GM21367 (cell line): ENCODE data around the gene VRK1.
"Not testable (repeated sequence)": the region's sequence is repeated elsewhere in the genome, so short reads cannot be mapped to it uniquely, and the experiment has no call there.

ENCODE experiments used
- ATAC-seq: cut with Tn5 transposase; IDR thresholded peaks from one replicate; pipeline ENCODE4 v1.9.1; 2021; ENCODE audit not compliant: unreplicated experiment

Gene VRK1

DNA sequence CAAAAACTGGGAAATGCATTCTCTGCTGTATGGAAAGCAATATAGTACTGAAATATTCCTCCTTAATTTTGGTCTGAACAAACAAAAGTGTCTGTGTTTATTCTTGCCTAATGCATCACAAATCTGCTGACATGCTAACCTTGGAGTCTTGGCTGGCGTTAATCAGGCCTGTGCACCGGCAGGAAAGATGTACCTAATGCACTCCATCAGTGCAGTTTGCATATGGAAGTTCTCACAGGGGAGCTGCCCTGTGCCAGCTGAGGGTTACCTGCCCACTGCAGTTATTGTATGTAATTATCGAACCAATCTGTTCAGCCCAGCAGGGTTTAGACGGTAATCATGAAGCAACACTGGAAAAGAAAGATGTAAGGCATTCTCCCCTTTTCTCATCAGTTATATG is 76.9 kb downstream of the VRK1 start:
- ATAC-seq = no peak

DNA sequence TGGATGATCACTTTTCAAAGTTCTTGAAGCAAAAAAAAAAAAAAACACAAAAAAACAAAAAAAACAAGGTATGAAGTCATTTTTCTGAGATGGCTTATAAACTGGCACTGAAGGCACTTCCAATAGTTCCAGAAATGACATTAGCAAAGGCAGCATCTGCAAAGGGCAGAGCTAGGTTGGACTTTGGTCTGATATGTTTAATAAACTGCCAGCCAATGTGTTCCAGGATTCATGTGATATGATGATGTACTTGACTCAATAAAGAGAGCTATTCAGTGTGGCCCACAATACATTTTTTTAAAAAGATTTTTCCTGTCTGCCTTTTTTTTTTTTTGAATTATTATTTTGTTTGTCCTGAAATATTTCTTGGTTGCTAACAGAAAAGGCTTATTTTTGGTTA is 79.6 kb downstream of the VRK1 start:
- ATAC-seq = no peak

DNA sequence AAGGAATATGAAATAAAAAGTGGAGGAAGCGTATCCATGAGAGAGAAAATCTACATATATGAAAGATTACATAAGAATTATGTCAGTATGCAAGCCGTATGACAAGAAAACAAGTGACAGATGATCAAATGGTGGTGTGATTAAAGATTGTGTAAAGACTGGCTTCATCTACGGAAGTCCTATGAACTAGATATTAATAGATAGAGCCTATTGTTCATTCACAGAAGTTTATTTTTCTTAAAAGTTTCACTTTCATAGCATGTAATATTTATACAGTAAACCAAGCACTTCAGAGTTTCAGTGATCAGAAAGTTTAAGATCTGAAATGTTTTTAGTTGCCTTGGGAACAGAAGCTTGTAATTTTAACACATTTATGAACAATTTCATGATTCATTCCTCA is 84.5 kb downstream of the VRK1 start:
- ATAC-seq = no peak

DNA sequence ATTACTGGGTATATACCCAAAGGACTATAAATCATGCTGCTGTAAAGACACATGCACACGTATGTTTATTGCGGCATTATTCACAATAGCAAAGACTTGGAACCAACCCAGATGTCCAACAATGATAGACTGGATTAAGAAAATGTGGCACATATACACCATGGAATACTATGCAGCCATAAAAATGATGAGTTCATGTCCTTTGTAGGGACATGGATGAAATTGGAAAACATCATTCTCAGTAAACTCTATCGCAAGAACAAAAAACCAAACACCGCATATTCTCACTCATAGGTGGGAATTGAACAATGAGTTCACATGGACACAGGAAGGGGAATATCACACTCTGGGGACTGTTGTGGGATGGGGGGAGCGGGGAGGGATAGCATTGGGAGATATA is 86.8 kb downstream of the VRK1 start:
- not testable (repeated sequence) for ATAC-seq

DNA sequence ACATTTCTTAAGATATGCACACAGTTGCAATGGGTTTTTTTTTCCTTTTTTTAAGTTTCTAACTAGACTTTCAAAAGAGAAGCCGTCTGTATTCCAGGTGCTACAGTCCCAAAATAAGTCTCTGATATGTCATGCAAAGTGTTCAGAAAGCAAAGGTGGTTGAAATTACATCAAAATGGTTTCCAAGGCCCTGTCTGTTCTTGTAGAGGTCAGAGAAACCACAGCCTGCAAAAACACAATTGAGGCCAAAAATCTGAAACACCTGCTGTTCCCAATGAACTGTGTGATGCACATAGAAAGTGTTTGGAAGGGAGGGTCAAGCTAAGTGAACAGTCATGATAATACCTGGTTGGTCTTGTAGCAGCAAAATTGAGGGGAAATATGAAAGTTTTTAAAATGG is 91.0 kb downstream of the VRK1 start:
- ATAC-seq = peak; percentile 72

DNA sequence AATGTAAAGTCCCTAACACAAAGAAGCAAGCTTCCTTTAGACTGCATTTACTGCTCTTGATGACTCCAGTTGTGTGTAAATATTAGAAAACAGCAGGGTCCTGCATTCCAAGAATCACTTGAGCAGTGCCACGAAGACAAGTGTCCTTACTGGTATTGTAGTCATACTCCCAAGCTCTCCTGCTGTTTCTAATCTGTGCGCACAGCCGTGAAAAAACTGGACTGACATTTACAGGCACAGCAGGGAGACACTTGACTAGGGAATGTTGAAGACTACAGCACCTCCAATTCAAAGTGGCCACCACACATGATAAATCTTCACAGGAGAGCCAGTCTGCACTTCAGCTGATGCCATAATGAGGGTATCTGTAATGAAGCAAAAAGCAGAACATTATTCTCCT is 91.4 kb downstream of the VRK1 start:
- peak; percentile 15 for ATAC-seq

DNA sequence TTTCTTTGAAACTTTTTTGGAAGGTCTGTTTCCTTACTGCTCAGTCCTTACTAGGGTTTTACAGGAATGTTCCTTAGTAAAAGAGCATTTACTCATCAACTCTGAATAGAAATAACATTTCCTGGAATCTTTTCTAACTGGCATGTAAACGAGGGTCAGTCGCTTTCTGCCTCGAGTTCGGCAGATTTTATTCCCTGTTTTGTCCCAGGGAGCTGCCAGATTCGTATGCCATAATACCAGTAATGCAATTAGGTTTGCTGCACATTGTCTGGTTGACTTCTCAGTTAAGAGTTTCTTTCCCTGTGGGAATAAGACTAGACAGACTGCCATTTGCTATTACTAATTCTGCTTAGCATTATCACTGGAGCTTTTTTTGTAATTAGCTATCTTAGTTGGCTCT is 91.9 kb downstream of the VRK1 start:
- no peak for ATAC-seq

DNA sequence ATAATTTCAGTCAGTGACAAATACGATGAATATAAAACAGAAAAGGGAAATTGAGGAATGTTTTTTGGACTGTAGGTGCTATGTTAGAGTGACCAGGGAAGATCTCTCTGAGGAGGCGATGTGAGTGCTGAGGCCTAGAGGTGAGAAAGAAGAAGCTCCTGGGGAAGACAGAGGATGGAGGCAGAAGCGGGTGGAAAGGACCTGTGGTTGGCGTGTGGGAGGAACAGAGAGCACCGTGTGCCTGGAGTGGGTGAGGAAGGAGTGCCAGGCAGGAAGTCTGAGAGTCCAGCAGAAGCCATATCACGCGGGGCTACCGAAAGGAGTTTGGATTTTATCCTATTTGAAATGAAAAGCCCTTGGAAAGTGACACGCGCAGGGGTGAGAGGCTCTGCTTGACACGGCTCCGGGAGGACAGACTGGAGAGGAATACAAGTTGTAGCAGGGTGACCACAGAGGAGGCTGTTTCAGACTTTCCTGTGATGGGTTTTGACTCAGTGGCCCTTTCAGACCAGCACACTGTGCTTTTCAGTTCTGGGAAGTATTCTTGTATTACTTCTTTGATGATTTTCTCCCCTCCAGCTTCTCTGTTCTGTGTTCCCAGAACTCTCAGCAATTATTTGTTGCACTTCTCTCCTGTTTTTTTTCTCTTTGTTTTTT is 96.9 kb downstream of the VRK1 start:
- no peak for ATAC-seq

DNA sequence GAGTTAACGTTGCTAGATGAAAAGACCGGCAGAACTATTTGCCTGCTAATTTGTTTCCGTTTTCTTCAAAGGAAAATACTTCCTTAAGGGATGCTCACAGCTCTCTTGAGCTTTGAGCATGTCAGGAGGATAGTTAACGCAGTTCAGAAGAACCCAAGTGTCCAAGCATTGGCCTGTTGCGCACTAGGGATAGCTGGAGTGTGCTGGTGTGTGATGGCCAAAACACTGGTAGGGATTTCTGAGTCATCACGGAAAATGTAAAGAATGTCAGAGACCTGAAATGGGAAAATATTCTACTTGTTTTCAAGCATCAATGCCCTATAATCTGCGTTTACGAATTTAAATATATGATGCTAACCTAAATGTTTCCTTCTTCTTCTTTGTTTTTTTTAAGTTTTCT is 97.8 kb downstream of the VRK1 start:
- no peak for ATAC-seq

DNA sequence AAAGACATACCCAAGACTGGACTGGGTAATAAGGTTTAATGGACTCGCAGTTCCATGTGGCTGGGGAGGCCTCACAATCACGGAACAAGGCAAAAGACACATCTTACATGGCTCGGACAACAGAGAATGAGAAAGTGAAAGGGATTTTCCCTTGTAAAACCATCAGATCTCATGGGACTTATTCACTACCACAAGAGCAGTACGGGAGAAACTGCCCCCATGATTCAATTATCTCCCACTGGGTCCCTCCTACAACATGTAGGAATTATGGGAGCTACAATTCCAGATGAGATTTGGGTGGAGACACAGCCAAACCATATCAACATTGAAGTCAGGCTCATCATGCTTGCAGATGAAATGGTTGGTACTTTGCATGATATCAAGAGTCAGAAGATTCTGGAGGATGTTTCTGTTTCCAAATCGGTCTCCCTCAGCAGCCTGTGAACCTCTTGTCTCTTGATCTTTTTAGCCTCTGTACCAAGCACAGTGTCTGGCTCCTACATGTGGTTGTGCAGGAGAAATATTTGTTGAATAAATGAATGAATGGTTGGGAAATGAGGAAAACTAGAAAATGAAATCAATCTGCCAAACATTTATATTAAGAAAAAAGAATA is 98.6 kb downstream of the VRK1 start:
- peak; percentile 71 for ATAC-seq

DNA sequence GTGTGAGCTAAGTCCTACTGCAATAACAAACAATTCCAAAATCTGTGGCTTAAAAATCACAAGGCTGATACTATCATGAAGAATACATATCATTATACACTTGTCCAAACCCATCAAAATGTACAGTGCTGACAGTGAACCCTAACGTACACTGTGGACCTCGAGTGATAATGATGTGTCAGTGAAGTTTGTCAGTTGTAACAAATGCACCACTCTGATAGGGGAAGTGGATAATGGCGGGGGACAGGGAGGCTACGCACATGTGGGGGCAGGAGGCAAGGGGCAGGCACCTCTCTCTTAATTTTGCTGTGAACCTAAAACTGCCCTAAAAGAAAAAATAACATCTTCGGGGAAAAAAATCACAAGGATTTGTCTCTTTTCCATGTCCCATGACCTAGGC is 100.0 kb downstream of the VRK1 start:
- ATAC-seq = no peak

DNA sequence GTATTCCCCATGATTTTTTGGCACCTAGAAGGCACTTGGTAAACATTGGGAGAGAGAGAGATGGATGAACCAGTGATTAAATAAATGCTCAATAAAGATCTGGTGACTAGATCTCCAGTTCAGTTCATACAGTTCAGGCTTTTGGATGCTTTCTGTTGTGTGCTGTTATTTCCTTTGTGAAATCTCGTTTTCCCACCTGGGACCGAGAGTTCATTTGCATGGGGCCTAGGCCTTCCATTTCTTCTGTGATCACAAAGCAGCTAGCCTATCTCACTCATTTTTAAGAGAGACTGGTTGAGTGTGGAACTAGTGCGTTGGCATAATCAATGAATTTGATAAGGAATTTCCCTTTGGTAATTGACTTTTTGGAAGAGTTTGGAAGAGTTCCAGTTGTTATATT is 104.0 kb downstream of the VRK1 start:
- ATAC-seq = peak; percentile 89

DNA sequence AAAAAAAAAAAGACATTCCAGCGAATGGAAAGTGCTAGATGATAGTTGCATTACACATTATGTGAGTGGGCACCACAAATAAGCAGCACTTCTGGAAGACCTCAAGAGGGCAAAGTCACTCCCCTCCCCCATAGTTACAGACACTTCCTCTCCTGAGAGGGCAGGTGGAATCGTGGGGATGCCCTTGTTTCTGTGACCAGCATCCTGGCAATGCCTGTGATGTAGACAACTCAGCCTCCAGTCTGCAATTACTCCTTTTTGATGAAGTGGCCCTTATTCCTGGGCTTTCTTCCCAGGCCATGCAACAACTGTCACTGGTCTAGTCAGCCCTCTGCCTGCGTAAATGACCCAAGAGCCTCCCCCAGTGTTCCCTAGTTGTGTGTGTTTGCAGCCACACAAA is 104.8 kb downstream of the VRK1 start:
- no peak for ATAC-seq

DNA sequence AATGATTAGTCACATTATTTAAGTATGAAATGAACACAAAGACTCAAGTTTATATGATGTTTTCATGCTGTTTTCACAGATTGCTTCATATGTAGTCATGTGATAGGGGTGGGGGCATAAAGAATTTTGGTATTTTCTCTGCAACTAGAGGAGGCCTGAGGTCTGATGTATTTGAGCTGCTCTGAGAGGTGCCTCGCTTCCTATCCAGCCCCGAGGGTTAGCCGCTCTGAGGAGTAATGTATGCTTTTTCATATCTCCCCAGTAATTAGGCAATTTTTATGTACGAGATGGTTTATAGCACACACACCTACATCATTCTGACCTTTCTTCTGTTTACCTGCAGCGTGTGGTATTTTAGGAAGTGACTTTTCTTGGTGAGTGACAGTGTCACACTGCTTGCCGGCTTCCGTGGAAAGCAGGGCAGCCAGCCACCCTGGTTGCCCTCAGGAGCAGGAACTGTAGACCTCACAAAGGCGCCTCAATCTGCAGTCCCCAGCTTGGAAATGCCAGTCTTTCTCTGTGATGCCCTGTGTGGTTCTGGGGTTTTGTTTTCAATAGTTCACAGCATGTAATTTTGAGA is 106.4 kb downstream of the VRK1 start:
- ATAC-seq = no peak

DNA sequence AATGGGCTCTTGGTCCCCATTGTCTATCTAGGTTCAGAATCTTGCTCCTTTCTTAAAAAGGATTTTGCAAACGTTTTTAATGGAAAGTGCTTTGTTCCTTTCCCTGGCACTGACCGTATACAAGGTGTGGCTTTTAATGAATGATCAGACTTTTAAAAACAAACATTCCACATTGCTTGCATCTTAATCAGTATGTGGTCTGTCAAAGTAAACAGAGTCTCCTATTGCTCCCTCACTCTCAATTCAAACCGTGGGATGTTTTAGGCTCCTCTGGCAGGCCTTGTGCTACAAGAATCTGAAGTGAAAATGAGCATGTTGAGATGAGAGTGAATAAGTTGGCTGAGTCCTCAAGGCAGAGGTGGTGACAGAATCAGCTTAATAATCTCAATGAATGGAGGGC is 107.0 kb downstream of the VRK1 start:
- no peak for ATAC-seq

DNA sequence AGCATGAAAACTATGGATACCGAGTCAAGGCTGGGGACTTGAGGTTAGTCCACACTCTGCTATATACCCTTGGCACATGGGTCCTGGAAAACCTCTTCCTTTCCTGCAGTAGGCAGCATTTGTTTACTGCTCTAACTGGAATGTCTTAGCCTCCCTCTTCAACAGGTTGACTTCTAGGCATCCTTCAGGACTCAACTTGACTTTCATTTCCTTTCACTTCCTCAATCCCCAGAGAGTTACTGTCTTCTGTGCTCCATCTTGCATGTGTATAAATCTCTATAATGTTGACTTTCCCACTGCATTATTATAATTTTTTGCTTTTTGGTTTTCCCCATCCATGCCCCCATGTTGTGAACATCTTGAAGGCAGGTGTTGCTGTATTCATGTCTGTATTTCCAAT is 107.9 kb downstream of the VRK1 start:
- ATAC-seq = no peak

DNA sequence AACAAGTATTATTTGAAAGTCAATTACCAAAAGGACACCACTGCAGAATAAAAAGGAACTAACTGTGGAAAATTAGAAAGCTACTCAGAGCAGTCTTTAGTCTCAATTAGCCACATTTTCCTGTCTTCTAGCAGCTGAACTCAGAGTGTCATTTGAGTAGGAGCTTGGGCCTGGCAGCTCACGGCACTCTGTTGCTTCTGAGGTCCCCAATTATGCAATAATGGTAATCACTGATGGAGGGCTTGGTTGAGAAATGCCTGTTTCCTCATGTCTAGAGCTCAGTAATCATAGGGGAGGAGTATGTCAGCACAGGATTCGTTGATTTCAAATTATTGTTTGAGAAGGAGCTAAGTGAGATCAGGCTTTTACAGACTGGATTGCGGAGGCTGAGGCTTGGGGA is 108.6 kb downstream of the VRK1 start:
- ATAC-seq = no peak

DNA sequence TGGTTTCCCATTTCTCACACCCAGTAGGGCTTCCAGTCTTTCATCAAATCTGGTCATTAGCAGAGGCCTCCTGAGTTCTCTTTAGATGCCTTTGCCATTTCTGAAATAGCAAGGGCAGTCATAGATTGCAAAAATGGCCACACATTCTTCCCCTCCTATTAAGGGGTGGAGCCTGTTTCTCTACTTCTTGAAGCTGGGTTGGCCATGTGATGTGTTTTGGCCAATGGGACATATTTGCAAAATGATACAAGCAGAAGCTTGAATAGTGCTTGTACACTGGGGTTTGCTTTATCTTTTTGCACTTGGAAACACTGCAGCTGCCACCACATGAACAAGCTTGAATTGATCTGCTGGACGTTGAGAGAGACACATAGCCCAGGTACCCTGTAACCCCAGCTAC is 109.3 kb downstream of the VRK1 start:
- ATAC-seq = no peak

DNA sequence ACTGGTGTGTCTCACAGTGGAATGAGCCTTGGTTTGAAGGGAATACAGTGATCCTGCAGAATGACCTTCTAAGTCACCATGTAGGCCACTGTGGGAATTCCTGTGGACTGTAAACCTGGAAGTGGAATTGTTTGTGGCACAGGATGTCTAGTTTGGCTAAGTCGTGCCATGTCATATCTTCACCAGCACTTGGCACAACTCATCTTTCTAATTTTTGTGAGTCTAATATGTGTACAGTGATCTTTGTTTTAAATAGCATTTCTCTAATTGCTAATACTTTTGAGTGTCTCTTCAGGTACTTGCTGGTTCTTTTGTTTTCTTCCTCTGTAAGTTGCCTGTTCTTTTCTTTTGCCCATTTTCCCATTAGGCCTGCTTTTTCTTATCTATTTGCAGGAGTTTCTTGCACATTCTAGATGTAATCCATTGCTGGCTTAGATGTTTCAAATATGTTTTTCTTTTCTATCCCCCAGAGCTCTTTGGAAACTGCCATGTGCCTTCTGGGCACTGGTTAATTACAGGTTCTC is 112.7 kb downstream of the VRK1 start:
- ATAC-seq = no peak

DNA sequence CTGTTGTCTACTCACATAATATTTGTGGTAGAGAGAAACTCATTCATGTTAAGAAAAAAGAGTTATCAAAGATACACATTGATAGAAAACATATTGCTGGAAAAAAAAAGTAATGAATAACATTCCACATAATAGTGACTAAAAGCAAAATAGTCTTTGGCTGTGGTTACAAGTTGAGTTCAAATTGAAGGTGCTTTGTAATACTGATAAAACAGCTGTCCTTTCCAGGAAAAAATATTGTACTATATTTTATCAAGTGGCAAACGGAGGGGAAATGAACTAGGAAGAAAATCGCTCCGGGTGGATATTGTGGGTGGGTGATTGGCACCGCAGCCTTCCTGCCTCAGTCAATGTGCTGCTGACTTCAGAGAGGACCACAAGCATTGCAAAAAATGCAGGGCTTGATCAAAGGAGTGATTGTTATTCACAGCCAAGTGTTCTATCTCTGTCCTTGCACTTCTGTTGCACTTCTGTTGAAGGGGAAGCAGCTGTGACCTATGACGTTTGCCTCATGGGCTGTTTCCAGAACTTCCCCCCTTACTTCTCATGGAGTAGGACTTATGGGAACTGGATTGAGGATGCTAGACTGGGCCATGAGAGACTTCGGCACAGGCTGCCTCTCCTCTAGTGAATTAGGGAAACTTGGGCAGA is 114.4 kb downstream of the VRK1 start:
- ATAC-seq = no peak

DNA sequence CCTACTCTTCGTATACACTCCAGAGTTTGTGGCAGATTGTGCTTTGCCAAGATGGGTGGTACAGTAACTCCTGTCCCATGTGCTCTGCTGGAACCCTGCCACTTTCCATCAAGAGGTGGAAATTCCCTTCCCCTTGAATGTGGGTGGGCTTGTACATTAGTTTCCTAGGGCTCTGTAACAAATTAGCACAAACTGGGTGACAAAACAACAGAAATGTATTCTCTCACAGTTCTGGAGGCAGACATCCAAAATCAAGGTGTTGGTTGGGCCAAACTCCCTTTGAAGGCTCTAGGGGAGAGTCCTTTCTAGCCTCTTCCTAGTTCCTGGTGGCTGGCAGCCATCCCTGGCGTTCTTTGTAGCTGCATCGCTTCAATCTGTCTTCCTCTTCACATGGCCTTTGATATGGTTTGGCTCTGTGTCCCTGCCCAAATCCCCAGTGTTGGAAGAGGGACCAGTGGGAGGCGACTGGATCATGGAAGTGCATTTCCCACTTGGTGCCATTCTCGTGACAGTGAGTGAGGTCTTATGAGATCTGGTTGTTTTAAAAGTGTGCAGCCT is 117.5 kb downstream of the VRK1 start:
- ATAC-seq = no peak

DNA sequence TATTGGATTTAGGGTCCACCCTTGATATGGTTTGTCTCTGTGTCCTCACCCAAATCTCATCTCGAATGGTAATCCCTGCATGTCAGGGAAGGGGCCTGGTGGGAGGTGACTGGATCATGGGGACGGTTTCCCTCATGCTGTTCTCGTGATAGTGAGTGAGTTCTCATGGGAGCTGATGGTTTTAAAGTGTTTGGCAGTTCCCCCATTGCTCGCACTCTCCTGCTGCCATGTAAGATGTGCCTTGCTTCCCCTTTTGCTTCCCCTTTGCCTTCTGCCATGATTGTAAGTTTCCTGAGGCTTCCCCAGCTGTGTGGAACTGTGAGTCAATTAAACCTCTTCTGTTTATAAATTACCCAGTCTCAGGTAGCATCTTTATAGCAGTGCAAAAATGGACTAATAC is 118.3 kb downstream of the VRK1 start:
- ATAC-seq = no peak
